Fibroblast of lung (primary cell): Measurements from ENCODE around the gene AREL1. TPM values are rescaled to one million over a fixed set of nuclear protein-coding genes. Genes with fewer than 3 reads are reported as not detected.

Experiments used
- DNase-seq, 2 donors: peaks; one replicate each; pipeline versions ENCODE4 v3.0.0 to v3.0.0-alpha.2; 2010; ENCODE audit warnings: low read depth in 2 of 2
- H2AFZ ChIP-seq: 2 replicates; pipeline ENCODE4 v1.5.1; 2012; ENCODE audit warnings: low read length, control low read depth, inconsistent platforms
- H3K27ac ChIP-seq: 2 replicates; pipeline ENCODE4 v1.5.1; 2011; ENCODE audit warnings: low read length, control low read depth; ENCODE audit not compliant: insufficient read depth
- H3K27me3 ChIP-seq: 2 replicates; pipeline ENCODE4 v1.5.1; 2011; ENCODE audit warnings: mild to moderate bottlenecking, low read length; ENCODE audit not compliant: control insufficient read depth, insufficient read depth
- H3K36me3 ChIP-seq: 2 replicates; pipeline ENCODE4 v1.5.1; 2011; ENCODE audit warnings: low read length; ENCODE audit not compliant: control insufficient read depth, insufficient read depth
- H3K4me1 ChIP-seq: 2 replicates; pipeline ENCODE4 v1.5.1; 2011; ENCODE audit warnings: low read length; ENCODE audit not compliant: control insufficient read depth, insufficient read depth; ENCODE audit errors: extremely low read depth
- H3K4me2 ChIP-seq: 2 replicates; pipeline ENCODE4 v1.5.1; 2011; ENCODE audit warnings: low read length, control low read depth; ENCODE audit not compliant: insufficient read depth; ENCODE audit errors: extremely low read depth
- H3K4me3 ChIP-seq, 4 experiments: fragments of 200-600 bp in 1 of 4; sonication (generic) in 1 of 4; replicated peaks in 1 of 4; 2 replicates each; pipeline ENCODE4 v1.5.1; 2011 to 2016; ENCODE audit warnings: low read length in 4 of 4, low read depth in 3 of 4, mild to moderate bottlenecking in 3 of 4, control low read depth in 2 of 4, inconsistent platforms in 1 of 4, mixed read lengths in 1 of 4; ENCODE audit not compliant: insufficient read depth in 1 of 4; ENCODE audit errors: control extremely low read depth in 1 of 4
- H3K79me2 ChIP-seq: 2 replicates; pipeline ENCODE4 v1.5.1; 2012; ENCODE audit warnings: mild to moderate bottlenecking, low read length, inconsistent platforms; ENCODE audit not compliant: control insufficient read depth, insufficient read depth
- H3K9ac ChIP-seq: 2 replicates; pipeline ENCODE4 v1.5.1; 2011; ENCODE audit warnings: mild to moderate bottlenecking, low read length, control low read depth; ENCODE audit not compliant: insufficient read depth
- H3K9me3 ChIP-seq: 2 replicates; pipeline ENCODE4 v1.5.1; 2012; ENCODE audit warnings: low read depth, low read length; ENCODE audit not compliant: control insufficient read depth, insufficient read depth
- H4K20me1 ChIP-seq: 2 replicates; pipeline ENCODE4 v1.5.1; 2011; ENCODE audit warnings: low read length; ENCODE audit not compliant: control insufficient read depth, insufficient read depth; ENCODE audit errors: extremely low read depth
- CTCF ChIP-seq, 2 donors: IDR thresholded peaks in 1 of 2; conservative IDR thresholded peaks in 1 of 2; 1 replicate in 1 of 2; 2 replicates in 1 of 2; pipeline ENCODE4 v1.5.1; 2011 to 2012; ENCODE audit warnings: low read length in 2 of 2, control low read depth in 1 of 2, inconsistent platforms in 1 of 2, low read depth in 1 of 2, mild to moderate bottlenecking in 1 of 2
- EZH2 ChIP-seq: IDR thresholded peaks from 2 replicates; pipeline ENCODE4 v1.5.1; 2012; ENCODE audit warnings: low read length, control low read depth, mild to moderate bottlenecking; ENCODE audit errors: missing control alignments
- polyA plus RNA-seq, 2 donors: library from polyadenylated mRNA; depleted of rRNA in 1 of 2; stranded (reverse) in 1 of 2; unstranded in 1 of 2; fragments of >200 nt; gene quantifications; 2 replicates each; pipeline ENCODE4 v1.2.1, GENCODE V29; 2011 to 2012; ENCODE audit warnings: missing spikeins in 1 of 2
- total RNA-seq: library from RNA; depleted of rRNA; stranded (reverse); fragments of >200 nt; gene quantifications from 2 replicates; pipeline ENCODE4 v1.2.1, GENCODE V29; 2014

AREL1 gene
- total and polyA plus RNA-seq, 2 donors (not counting 1 experiment from before 2014, with no cell fraction given): 28.2 to 36.5 TPM

- DNase-seq: no peak
- H3K27ac ChIP-seq: no peak overlapping the region
- no peak overlapping the region for H3K9ac ChIP-seq
- H3K79me2 ChIP-seq: no peaks in the 10 kb centered on the region
- TF ChIP-seq CTCF (conservative IDR thresholded peaks at IDR 0.05 in 1 of 2, IDR thresholded peaks at IDR 0.05 in 1 of 2; ENCODE audit: low read depth in 1 of 2, low read length in 2 of 2) (no peak), EZH2 (no peak)
- no peak overlapping the region for H3K4me3 ChIP-seq
- no peaks in the 10 kb centered on the region for H3K9me3 ChIP-seq
- no peak overlapping the region for H3K4me2 ChIP-seq
- no peaks in the 10 kb centered on the region for H3K4me1 ChIP-seq
- no peaks in the 10 kb centered on the region for H4K20me1 ChIP-seq
- peaks cover 1% of the 10 kb centered on the region for H3K36me3 ChIP-seq
- no peak overlapping the region for H2AFZ ChIP-seq
- H3K27me3 ChIP-seq: no peaks in the 10 kb centered on the region
Observed at GRCh38 chr14:74733221-74733620, 20.3 kb upstream of the AREL1 start.

GRCh38 chr14:74732387-74732786 is 19.5 kb upstream of the AREL1 start:
- Histone ChIP-seq H3K4me2 (no peak overlapping the region), H3K36me3 (peaks cover 1% of the 10 kb centered on the region), H3K9ac (no peak overlapping the region), H3K27me3 (no peaks in the 10 kb centered on the region), H3K79me2 (no peaks in the 10 kb centered on the region), H4K20me1 (no peaks in the 10 kb centered on the region), H3K4me1 (no peaks in the 10 kb centered on the region), H3K27ac (no peak overlapping the region), H3K4me3 (no peak overlapping the region), H3K9me3 (no peaks in the 10 kb centered on the region), H2AFZ (no peak overlapping the region)
- DNase-seq: no peak
- no peak for TF ChIP-seq CTCF (conservative IDR thresholded peaks at IDR 0.05 in 1 of 2, IDR thresholded peaks at IDR 0.05 in 1 of 2; ENCODE audit: low read depth in 1 of 2, low read length in 2 of 2)
- TF ChIP-seq EZH2: no peak

- no peaks in the 10 kb centered on the region for H3K4me1 ChIP-seq
- no peak overlapping the region for H2AFZ ChIP-seq
- DNase-seq: no peak
- H3K4me2 ChIP-seq: no peak overlapping the region
- H3K9me3 ChIP-seq: no peaks in the 10 kb centered on the region
- H3K36me3 ChIP-seq: peaks cover 2% of the 10 kb centered on the region
- H3K4me3 ChIP-seq: no peak overlapping the region
- TF ChIP-seq CTCF (conservative IDR thresholded peaks at IDR 0.05 in 1 of 2, IDR thresholded peaks at IDR 0.05 in 1 of 2; ENCODE audit: low read depth in 1 of 2, low read length in 2 of 2) (no peak), EZH2 (no peak)
- H3K79me2 ChIP-seq: no peaks in the 10 kb centered on the region
- H4K20me1 ChIP-seq: no peaks in the 10 kb centered on the region
- H3K9ac ChIP-seq: no peak overlapping the region
- H3K27ac ChIP-seq: no peak overlapping the region
- no peaks in the 10 kb centered on the region for H3K27me3 ChIP-seq
Observed at GRCh38 chr14:74723134-74723533, 10.3 kb upstream of the AREL1 start.
